CD4-positive, alpha-beta T cell treated with Interleukin-4 for 1 hour (primary cell): Measurements from ENCODE around the gene SLC37A1.
A peak's percentile ranks its signal among the peaks of the same experiment; 100 is the strongest.
"Not testable (repeated sequence)": the region's sequence is repeated elsewhere in the genome, so short reads cannot be mapped to it uniquely, and the experiment has no call there.

Source experiments
- DNase-seq, 2 donors: peaks; one replicate each; pipeline ENCODE4 v3.0.0-alpha.2; 2020 to 2022

SLC37A1 gene

DNA sequence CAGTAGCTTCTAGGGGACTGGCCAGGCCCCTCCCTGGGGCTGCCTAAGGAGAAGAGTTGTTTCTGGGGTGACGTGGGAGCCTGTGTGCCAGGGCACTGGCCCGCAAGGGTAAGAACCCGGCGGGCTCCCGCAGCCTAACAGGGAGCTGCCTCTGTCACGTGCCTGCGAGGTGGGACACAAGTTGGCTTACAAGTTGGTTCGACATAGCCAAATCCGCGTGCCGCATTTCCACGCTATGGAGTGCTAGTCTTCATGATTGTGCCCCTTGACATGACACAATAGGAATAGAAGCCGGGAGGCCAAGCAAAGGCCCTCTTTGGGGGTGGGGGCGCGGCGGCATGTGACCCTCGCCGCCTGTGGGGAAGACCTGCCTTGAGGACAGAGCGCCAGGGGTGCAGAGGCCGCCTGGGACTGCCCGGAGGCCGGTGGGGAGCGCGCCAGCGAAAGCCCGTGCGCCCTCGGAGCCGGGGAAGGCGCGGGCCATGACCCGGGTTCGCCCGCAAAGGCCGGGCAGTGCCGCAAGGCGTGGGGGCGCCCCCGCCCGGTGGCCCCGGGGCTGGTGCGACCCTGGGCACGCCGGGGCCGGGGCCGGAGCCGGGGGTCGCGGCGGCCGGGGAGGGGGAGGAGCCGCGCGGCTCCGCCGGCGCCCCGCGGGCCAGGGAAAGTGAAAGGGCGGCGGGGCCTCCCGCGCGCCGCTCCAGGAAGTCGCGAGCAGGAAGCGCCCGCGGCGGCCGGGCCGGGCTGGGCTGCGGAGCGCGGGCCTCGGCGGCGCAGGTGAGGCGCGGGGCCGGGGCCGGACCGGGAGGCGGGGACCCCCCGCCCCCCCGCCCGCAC lies at the start of gene SLC37A1:
Gene SLC37A1 (plus strand): TSS at position 702 of the 834 bp plus-strand sequence. CDS start 4,603 bp downstream, outside the sequence.
- DNase-seq: peak in 1 of 2 donors; percentile 37

DNA sequence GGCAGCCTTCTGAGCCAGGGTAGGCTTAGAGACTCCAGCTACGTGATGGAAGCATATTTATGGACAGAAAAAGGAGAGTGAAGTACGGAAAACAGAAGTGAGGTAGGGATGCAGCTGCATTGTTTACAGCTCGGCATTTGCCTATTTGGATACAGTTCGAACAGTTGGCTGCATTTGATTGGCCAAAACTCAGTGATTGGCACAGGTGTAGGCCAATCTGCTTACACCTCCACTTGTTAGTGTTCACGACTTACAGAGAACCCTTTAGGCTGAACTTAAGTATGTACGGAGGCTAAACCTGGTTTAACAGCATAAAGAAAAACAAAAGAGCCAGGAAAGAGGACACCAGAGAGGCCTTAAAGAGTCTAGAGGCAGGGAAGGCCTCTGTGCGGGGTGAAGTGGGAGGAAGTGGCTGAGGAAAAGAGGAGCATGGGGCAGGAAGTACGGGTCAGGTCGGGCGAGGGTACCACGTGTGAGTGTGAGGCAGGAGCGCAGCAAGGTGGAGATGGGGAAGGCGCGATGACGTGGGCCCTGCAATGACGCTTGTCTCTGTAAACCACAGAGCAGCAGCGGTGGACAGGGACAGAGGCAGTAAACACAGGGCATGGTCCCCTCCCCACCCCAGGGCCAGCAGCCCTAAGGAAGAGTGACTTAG lies 49.7 kb upstream of the SLC37A1 start:
- peak; percentile 82 to 85 for DNase-seq

DNA sequence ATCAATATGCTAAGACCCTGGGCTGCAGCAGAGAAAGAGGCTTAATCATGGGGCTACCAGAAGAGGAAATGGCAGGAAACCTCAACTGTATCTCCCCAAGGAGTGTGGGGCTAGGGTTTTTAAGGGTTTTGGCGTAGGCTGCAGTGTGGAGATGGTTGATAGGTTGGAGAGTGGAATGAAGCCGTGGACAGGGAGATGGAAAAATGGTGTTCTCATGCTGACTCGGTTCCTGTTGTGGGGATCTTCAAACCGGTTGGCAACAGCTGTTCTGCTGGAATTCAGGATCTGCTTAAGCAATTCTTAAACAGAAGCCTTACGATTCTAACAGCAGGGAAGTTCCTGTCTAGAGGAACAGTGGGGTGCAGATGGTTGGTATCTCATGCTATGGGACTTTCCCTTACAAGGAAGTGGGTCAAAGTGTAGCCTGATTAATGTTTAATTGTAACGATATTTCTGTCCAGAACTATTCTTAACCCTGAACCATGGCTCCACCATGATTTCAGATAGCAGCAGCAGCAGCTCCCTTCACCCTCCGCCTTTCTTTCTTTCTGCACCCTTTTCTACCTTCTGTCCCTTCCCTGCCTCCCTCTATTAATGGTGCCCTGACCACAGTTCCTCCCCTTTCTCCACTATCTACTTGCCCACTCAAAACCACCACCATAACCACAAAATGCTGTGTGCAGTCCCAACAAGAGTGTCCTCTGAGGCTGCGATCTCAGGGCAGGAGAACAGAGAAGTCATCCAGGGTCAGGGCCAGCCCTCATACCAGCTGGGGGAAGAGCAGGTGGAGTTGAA lies 48.4 kb upstream of the SLC37A1 start:
- DNase-seq: peak in 1 of 2 donors; percentile 25

DNA sequence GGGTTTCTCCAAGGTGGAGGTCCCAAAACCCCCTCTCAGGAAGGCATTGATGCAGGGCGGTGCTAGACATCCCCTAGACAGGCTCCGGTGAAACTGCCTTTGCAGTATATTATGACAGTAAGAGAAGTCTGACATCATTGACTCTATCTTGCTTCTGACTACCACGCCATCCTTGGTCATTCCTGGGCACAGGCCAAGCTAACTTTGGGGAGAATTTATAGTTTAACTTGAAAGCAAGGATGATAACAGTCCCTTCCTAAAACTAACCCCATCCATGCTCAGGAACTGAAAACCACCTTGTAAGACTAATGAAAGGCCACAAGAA lies 47.9 kb upstream of the SLC37A1 start:
- no peak for DNase-seq

DNA sequence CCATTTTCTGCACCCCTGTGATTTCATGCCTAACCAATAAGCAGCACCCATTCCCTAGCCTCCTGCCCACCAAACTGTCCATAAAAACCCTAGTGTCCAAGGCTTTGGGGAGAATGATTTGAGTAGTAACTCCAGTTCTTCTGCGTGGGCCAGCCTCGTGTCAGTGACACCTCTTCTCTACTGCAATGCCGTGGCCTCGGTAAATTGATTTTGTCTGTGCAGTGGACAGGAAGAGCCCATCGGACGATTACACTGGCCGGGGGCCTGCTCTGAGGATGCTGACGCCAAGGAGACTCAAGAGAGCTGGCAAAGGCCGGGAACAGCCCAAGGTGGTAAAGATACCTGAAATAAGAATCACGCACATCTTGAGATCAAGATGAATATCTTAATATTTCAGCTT lies 47.0 kb upstream of the SLC37A1 start:
- DNase-seq: no peak

DNA sequence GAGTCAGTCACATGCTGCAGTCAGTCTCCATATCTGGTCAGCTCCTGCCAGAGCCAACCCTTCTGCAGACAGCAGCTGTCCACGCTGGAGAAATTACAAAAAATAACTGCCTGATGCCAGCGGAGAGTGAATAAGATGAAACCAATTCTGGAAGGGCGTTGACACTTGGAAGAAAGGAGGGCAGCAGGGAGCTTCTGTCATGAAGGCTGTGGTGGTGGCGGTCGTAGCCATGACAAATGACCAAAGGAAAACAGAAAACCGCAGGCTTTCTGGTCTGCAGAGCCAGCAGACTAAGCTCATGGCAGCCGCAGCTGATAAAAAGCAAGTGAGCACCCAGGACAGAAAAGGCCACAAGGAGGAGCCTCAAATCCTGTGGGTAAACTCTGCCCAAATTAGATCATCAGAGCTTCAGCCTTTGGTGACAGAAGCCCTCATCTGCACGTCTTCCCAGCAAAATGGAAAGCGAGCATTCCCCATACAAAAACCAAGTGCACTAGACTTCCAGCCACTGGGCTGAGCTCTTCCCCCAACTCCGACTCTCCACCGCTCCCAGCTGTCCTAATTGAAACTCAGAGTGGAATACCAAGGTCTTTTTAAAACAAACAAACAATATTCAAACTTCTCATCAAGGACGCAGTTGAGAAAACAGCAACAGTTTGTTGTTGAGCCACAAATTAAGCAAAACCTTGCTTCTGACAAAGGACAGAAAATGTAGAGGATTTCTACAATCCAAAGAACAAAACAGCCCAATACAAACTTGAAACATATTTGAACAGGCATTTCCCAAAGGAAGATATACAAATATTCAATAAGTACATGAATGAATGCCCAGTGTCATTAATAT lies 46.3 kb upstream of the SLC37A1 start:
- peak; percentile 24 to 25 for DNase-seq

DNA sequence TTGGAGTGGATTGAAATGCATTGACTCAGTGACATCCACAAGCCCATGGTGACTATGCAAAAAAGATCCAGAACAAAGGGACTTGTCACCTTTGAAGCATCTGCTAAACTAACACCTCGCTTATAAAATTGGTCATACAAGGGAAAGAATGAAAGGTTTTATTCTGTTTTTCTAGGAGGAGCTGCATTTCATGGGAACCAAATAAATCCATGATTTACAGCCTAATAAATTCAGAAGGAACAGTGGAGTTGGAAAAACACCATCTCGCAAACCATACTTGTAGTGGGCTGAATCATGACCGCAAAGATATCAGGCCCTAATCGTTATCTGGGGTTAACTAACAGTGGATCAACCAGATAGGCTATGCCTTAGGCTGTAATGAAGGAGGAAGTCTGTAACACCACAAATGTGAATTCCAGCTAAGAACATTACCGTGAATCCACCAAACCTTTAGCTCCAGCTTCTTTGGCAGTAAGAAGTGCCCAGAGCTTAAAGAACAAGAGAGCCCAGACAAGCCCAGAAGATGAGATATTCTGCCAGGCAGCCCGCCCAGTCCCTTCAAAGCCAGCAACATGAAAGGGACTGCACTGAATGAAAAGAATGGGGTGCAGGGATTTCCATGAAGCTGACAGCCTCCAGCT lies 45.0 kb upstream of the SLC37A1 start:
- no peak for DNase-seq

DNA sequence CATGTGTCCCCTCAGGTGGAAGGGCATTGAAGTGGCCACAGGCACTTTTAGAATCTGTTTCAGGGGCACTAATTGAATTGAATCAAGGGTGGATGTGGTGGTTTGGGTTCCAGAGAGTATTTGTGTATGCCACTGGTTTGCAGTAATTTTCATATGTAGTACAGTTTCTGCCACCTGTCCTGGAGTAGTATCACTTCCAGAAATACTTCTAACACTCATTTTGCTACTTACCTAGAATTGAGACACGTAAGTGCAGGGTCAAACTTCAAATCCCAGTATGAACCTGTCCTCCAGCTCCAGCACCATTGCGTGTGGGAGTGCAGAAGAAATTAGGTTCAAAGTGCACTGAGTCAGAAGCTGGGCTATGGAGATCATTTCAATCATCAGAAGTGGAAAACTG lies 44.4 kb upstream of the SLC37A1 start:
- no peak for DNase-seq

DNA sequence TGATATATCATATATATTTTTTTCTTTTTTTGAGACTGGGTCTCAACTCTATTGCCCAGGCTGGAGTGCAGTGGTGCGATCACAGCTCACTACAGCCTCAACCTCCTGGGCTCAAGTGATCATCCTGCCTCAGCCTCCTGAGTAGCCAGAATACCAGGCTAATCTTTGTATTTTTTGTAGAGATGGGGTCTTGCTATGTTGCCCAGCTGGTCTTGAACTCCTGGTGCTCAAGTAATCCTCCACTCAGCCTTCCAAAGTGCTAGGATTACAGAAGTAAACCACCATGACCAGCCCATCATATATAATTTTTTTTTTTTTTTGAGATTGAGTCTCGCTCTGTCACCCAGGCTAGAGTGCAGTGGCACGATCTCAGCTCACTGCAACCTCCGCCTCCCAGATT lies 43.9 kb upstream of the SLC37A1 start:
- DNase-seq: not testable (repeated sequence)

DNA sequence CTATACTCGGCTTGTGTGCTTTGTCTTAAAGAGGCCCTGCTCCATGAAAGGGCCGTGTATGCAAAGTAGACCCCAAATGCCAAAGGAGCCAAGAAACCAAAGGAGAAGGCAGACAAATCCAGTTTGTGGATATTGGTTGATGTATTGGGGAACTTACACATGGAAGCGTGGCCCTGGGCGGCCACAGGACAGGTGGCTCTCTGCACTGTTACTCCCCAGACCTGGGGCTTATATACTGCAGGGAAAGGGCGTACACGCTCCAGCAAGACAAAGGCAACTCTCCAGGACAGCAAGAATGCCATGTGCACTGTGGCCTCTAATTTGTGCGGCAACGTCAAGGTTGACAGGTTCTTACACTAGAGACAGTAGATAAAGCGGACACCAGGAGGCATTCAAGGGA lies 42.4 kb upstream of the SLC37A1 start:
- no peak for DNase-seq

DNA sequence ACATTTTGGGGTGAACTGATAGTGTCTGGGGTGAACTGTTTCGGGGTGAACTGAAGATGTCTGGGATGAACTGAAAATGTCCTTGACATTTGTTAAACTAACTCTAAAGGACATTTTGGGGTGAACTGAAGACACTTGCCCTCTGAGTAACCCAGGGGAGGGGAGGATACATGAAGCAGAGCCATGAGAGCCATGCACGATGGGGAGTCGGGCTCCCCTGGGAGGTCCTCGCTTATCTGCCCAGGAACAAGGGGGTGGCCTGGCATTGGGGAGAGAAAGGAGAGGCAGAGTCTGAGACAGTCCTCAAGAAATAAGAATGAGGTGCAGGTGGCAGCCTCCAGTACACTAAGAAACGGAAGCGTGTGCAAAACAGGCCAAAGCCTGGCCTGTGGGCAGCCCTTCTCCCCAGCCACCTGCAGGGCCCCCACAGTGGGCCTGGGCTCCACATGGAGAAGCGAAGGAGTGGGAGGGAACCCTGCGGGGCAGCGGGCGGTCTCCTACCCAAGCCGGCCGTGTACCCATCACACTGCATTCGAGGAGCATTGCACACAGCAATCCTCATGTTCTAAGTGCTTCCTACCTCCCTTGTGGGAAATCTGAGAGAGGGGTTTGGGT lies 41.8 kb upstream of the SLC37A1 start:
- no peak for DNase-seq

DNA sequence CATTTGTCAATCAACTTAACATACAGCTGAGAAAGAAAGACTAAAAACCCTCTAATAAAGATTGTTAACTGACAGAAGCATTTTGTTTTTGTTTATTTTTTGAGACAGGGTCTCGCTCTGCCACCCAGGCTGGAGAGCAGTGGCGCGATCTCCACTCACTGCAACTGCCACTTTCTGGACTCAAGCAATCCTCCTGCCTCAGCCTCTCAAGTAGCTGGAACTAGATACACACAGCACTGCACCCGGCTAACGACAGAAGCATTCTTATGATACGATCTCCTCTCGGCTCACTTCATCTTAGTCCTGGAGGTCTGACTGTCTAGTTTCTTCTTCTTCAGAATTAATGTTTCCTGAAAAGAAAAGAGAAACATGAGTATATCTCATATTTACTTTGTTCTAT lies 41.1 kb upstream of the SLC37A1 start:
- DNase-seq: no peak

DNA sequence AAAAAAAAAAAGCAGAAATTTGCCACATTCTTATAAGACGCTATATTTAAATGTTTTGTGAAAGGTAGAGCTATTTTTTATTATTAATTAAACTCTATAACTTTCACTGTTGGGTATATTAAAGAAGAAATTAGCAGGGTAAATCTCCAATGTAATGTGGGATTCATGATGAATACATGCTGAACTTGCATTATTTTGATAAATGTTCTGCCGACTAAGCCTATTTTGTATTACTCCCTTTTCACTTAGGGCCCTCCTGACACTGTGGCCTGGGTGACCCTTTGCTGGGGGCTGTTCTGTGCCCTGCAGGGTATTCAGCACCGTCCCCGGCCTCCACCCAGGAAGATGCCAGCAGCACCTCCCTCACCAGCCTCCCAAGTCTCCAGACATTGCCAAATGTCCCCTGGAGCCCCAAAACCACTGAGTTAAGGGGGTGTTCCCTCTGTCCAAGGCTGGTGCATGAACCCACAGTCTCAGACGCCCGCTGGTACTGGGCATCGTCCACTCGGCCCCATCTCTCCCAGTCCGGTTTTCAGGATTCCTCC lies 40.1 kb upstream of the SLC37A1 start:
- DNase-seq: no peak

DNA sequence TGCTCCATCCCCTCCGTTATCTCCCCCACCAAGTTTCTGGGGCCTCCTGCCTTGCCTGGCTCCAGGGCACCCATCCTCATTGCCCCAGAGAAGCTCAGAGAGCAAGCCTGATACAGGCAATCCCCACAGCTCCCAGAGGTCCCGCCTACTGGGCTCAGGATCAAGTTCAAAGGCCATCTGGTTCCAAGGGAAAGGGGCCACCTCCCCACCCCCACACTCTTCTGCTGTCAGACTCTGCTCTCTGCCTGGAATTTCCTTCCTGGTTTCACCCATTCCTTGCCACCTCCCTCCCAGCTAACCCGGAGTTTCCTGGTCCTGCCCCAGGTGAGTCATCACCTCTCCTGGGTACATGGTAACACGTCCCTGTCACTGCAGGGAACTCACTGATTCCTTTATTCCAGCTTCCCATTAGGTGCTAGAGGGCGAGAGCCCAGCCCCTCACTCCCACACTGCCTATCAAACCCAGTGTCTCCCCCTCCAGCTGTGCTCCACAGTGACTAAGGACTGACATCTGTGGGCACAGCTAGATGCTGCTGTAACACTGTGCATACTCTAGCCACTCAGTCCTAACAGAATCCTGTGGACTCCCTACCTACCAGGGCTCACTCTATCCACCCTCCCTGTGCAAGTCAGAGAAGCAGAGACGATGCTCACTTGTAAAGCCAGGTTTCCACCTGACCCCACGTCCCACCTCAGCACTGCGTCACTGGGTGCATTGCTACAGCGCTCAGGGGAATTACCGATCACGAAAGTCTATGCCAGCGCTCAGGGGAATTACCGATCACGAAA lies 39.4 kb upstream of the SLC37A1 start:
- no peak for DNase-seq

DNA sequence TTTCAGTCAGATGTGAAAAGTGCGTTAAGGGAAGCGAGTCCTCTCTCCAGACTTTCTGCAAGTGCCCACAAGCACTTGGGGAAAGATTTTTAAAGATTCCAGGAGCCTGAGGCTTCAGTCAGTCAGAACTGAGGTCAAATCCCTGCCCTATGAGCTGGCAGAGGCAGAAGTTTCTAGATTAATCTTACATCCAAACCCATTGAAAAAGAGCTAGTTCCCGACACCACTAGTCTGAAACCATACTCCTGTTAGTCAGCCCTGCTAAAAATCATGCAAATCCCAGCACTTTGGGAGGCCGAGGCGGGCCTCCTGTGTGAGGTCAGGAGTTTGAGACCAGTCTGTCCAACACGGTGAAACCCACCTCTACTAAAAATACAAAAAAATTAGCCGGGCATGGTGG lies 38.6 kb upstream of the SLC37A1 start:
- no peak for DNase-seq

DNA sequence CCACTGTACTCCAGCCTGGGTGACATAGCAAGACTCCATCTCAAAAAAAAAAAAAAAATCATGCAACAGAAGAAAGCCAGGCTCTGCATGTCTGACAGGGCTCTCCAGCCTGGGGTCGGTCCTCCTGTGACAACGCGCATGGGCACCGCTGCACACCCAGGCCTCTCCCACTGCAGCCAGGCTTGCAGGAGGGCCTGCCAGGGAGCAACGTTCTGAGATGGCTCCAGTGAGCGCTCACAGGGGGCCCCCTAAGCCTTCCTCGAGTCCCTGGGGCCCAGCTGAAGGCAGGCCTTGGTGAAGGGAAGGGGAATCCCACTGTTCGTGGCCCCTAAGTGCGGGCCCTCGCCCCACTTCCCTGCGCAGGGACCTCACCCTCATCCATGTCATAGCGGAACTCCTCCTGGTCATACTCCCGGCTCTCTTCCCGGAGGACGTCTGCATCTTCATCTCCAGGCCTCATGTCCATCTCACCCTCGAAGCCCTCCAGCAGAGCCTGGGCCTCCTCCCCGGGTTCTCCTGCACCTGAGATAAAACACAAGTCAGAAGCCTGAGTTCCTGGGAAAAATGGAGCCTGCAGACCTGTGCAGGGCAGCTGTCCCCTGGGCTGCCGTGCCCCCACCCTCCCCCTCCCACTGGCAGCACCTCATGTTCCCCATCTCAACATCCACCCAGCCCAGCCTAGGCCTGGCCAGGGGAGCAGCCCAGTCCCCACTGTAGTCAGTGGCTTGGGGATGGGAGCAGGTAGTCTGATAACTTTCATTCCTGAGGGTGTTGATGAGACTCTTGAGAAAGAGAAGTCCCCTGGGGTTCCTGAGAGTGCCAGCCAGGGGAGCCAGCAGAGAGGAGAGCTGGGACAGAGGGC lies 37.9 kb upstream of the SLC37A1 start:
- DNase-seq: no peak

DNA sequence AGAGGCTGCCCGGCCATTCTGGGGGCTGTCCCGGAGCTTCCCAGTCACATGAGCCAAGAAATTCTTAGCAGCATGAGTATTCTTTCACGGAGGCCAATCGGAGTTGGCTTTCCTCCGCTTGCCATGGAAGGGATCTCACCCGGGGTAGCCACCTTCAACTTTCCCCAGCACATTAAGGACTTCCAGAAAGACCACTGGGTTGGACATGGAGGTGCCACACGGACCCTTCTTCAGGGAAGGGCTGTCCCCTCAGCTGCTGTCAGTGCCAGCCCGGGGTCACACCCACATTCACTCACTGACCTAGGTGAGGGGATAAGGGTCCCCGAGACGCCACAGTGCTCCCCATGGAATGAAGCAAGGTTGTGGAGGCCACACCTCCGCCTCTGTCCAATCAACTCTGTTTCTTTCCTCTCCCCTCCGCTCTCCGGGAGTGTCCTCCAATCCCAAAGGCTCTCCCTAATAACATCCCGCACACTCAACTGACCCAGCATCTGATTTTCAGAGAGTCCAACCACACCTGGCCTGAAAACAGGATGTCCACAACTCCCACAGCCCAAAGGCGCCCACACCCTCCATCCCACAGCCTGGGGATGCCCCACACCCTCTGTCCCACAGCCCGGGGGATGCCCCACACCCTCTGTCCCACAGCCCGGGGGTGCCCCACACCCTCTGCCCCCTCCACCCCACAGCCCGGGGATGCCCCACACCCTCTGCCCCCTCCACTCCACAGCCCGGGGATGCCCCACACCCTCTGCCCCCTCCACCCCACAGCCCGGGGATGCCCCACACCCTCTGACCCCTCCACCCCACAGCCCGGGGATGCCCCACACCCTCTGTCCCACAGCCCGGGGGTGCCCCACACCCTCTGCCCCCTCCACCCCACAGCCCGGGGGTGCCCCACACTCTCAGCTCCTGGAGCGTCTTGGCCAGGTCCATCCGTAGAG lies 37.0 kb upstream of the SLC37A1 start:
- no peak for DNase-seq

DNA sequence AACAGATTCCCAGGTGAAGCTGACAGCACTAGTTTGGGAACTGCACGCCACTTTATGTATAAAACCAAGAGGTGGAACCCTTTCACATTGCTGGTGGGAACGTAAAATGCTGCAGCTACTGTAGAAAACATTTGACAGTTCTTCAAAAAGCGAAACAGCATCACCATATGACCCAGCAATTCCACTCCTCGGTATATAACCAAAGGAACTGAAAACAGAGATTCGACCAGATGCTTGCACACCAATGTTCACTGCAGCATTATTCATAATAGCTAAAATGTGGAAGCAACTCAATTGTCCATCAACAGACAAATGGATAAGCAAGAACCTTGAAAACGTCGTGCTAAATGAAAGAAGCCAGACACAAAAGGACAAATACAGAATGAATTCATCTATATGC lies 35.1 kb upstream of the SLC37A1 start:
- no peak for DNase-seq
